HL-60 (cell line): ENCODE measurements around the gene SLC15A3.
A peak's percentile ranks its signal among the peaks of the same experiment; 100 is the strongest.

Source experiments
- DNase-seq, 2 experiments: peaks; one replicate each; pipeline ENCODE4 v3.0.0-alpha.2; 2010 to 2020; ENCODE audit warnings: low read depth in 1 of 2, low spot score in 1 of 2
- H3K27ac ChIP-seq: fragments of 250-450 bp; sonication (Bioruptor Pico); replicated peaks from 2 replicates; pipeline ENCODE4 v1.5.1; 2020; ENCODE audit warnings: mild to moderate bottlenecking, moderate library complexity
- H3K27me3 ChIP-seq: fragments of 250-450 bp; sonication (Bioruptor Pico); 2 replicates; pipeline ENCODE4 v1.5.1; 2021; ENCODE audit warnings: mild to moderate bottlenecking, moderate library complexity; ENCODE audit not compliant: insufficient read depth, poor library complexity, severe bottlenecking
- H3K4me3 ChIP-seq: replicated peaks from 2 replicates; pipeline ENCODE4 v1.5.1; 2011; ENCODE audit warnings: mild to moderate bottlenecking, control low read depth, low read length; ENCODE audit not compliant: insufficient read depth
- CTCF ChIP-seq: IDR thresholded peaks from one replicate; pipeline ENCODE4 v1.5.1; 2011; ENCODE audit warnings: low read length, control low read depth, inconsistent platforms; ENCODE audit not compliant: insufficient read depth
- GABPA ChIP-seq: IDR thresholded peaks from 2 replicates; pipeline ENCODE4 v1.6.1; 2012; ENCODE audit warnings: low read depth
- POLR2AphosphoS5 ChIP-seq: IDR thresholded peaks from 2 replicates; pipeline ENCODE4 v1.6.1; 2012; ENCODE audit warnings: low read depth
- SPI1 ChIP-seq: IDR thresholded peaks from 2 replicates; pipeline ENCODE4 v1.6.1; 2012; ENCODE audit warnings: low read depth, mild to moderate bottlenecking, borderline replicate concordance
- TF ChIP-seq, protein P1 (sequence below): IDR thresholded peaks from 2 replicates; pipeline ENCODE4 v1.6.1; 2012; ENCODE audit warnings: low read depth; ENCODE audit not compliant: insufficient replicate concordance

The SLC15A3 gene

DNA sequence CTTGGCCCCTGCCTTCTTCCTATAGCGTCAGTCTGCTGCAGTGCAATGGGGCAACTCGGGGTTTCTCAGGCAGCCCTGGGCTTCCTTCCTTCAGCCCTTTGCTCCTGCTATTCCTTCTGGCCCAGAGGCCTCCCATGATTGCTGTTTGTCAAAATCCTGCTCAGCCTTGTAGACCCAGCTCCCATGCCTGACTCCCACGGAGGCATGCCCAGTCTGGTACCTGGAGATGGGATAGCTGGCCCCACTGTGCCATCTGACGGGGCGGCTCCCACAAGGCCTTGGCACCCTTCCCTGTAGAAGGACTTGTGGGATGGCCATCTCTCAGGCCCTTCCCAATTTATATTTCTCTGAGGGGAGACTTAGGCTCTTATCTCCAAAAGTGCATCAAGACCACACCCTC is 18.9 kb upstream of the SLC15A3 start:
- no peak for TF ChIP-seq SPI1
- TF ChIP-seq CTCF = no peak
- no peak for TF ChIP-seq GABPA
- TF ChIP-seq POLR2AphosphoS5 = no peak
- TF ChIP-seq, protein P1, sequence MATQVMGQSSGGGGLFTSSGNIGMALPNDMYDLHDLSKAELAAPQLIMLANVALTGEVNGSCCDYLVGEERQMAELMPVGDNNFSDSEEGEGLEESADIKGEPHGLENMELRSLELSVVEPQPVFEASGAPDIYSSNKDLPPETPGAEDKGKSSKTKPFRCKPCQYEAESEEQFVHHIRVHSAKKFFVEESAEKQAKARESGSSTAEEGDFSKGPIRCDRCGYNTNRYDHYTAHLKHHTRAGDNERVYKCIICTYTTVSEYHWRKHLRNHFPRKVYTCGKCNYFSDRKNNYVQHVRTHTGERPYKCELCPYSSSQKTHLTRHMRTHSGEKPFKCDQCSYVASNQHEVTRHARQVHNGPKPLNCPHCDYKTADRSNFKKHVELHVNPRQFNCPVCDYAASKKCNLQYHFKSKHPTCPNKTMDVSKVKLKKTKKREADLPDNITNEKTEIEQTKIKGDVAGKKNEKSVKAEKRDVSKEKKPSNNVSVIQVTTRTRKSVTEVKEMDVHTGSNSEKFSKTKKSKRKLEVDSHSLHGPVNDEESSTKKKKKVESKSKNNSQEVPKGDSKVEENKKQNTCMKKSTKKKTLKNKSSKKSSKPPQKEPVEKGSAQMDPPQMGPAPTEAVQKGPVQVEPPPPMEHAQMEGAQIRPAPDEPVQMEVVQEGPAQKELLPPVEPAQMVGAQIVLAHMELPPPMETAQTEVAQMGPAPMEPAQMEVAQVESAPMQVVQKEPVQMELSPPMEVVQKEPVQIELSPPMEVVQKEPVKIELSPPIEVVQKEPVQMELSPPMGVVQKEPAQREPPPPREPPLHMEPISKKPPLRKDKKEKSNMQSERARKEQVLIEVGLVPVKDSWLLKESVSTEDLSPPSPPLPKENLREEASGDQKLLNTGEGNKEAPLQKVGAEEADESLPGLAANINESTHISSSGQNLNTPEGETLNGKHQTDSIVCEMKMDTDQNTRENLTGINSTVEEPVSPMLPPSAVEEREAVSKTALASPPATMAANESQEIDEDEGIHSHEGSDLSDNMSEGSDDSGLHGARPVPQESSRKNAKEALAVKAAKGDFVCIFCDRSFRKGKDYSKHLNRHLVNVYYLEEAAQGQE = no peak
- no peak overlapping the region for H3K4me3 ChIP-seq
- H3K27me3 ChIP-seq = peaks cover 9% of the 10 kb centered on the region
- H3K27ac ChIP-seq = no peak overlapping the region
- DNase-seq = no peak

DNA sequence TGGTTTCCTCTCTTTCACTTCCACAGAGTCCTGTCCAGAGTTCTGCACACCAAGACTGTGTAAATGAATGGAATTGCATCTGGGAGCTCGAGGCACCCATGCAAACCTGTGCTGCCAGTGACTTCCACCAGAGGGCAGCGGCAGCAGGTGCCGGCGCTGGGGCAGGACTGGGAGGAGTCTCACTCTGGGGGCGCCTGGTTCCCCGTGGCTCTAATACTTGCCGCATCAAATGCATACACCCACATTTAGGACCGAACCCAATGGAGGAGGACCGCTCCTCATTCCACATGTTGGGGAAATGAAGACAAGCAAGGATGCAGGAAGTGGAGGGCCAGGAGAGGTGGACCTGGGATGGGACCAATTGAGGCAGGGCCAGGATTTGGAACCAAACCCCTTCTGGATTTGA is 18.4 kb upstream of the SLC15A3 start:
- no peak overlapping the region for H3K4me3 ChIP-seq
- peak in 1 of 2 experiments; percentile 48 for DNase-seq
- H3K27me3 ChIP-seq = peaks cover 9% of the 10 kb centered on the region
- no peak for TF ChIP-seq POLR2AphosphoS5
- peak; percentile 87 for TF ChIP-seq CTCF
- no peak overlapping the region for H3K27ac ChIP-seq

DNA sequence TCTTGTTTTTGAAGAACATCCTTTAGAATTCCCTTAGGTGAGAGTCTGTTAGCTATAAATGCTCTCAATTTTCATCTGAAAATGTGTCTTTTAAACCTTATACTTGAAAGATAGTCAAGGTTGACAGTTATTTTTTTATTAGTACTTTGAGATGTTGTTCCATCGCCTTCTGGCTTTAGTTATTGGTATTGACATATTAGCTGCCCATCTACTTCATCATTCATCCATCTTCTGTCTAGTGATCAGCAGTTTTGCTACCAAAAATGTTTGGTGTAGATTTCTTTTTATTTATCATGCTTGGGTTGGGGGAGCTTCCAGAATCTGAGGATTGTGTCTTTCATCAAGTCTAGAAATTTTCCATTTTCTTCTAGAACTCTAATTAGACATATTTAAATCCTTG is 16.2 kb upstream of the SLC15A3 start:
- DNase-seq = no peak
- Histone ChIP-seq H3K27me3 (peaks cover 9% of the 10 kb centered on the region), H3K4me3 (no peak overlapping the region), H3K27ac (no peak overlapping the region)
- TF ChIP-seq CTCF = no peak
- TF ChIP-seq, protein P1 = no peak
- no peak for TF ChIP-seq POLR2AphosphoS5
- TF ChIP-seq SPI1 = no peak

DNA sequence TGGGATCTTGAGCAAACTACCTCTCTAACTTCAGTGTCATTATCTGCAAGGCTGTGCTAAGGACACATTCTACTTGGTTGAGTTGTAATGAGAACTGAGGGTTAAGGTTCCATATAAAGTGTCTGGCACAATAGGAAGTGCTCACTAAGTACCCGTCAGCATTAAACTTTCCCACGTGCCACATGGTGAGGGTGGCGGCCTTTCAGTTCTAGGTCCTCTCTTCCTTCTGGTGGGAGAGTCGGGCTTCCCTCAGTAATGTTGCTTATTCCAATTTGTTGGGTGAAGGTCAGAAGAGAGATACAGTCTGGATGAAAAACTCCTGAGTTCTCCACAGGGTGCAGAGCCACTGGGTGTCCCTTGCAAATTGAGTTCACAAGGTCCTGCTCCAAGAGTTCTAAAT is 14.9 kb upstream of the SLC15A3 start:
- Histone ChIP-seq H3K27me3 (peaks cover 8% of the 10 kb centered on the region), H3K4me3 (no peak overlapping the region), H3K27ac (no peak overlapping the region)
- TF ChIP-seq, protein P1 = no peak
- TF ChIP-seq GABPA (no peak), POLR2AphosphoS5 (no peak), SPI1 (no peak), CTCF (no peak)
- DNase-seq = no peak
